Coronary artery (tissue), 2 donors: ENCODE measurements around the gene TRIM58.

ENCODE experiments used
- DNase-seq: peaks from one replicate; pipeline ENCODE4 v3.0.0-alpha.2; 2017; ENCODE audit warnings: low spot score
- H3K27ac ChIP-seq, 2 donors: fragments of 200-600 bp; sonication (generic); one replicate each; pipeline ENCODE4 v1.5.1; 2016 to 2019
- H3K4me3 ChIP-seq: fragments of 200-600 bp; sonication (generic); 2 replicates; pipeline ENCODE4 v1.5.1; 2016; ENCODE audit warnings: mild to moderate bottlenecking, moderate library complexity
- TF ChIP-seq, protein P1 (sequence below): fragments of 200-600 bp; sonication (generic); IDR thresholded peaks from one replicate; pipeline ENCODE4 v1.5.1; 2019; ENCODE audit warnings: antibody characterized with exemption

Gene TRIM58

GRCh38 chr1:247833601-247834000 lies 23.4 kb upstream of the TRIM58 start:
- TF ChIP-seq, protein P1, sequence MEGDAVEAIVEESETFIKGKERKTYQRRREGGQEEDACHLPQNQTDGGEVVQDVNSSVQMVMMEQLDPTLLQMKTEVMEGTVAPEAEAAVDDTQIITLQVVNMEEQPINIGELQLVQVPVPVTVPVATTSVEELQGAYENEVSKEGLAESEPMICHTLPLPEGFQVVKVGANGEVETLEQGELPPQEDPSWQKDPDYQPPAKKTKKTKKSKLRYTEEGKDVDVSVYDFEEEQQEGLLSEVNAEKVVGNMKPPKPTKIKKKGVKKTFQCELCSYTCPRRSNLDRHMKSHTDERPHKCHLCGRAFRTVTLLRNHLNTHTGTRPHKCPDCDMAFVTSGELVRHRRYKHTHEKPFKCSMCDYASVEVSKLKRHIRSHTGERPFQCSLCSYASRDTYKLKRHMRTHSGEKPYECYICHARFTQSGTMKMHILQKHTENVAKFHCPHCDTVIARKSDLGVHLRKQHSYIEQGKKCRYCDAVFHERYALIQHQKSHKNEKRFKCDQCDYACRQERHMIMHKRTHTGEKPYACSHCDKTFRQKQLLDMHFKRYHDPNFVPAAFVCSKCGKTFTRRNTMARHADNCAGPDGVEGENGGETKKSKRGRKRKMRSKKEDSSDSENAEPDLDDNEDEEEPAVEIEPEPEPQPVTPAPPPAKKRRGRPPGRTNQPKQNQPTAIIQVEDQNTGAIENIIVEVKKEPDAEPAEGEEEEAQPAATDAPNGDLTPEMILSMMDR, result no peak
- no peak overlapping the region for H3K27ac ChIP-seq
- H3K4me3 ChIP-seq, result no peak overlapping the region
- no peak for DNase-seq

DNA sequence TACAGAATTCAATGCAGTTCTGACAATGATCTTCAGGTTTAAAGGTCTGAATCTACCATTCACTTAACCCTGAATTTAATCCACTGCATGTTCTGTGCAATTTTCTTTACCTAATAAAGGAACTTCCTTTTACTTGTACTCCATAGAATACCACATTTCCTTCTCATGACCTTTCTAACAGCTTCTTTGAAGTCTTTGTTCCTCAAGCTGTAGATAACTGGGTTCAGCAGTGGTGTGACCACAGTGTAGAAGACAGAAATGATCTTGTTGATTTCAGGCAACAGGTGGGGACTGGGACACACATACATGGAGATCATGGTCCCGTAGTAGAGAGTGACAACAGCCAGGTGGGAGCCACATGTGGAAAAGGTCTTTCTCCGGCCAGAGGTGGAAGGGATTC lies 16.2 kb upstream of the TRIM58 start:
- TF ChIP-seq, protein P1, result no peak
- no peak overlapping the region for H3K27ac ChIP-seq
- no peak for DNase-seq
- no peak overlapping the region for H3K4me3 ChIP-seq

DNA sequence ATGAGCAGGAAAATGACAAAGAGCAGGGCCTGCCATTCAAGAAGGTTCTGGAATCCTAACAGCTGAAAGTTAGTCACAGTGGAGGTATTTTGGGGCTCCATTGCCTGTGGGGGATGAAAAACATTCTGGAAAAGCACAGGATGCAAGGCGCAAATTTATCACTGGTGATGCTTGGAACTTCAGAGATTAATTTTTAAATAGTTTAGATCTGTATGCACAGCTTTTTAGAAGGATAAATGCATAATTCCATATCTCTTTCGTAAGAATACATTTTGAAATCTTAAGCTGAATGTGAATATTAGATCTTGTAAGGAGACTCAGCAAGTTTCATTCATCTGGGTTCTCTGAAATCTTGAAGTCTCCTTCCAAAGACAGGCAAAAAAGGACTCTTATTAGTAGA lies 15.2 kb upstream of the TRIM58 start, which contains the start of gene OR11L1:
Gene OR11L1 (minus strand): TSS at position 101 of the 400 bp plus-strand sequence. CDS start 0 bp downstream, at position 101.
- no peak for DNase-seq
- Histone ChIP-seq H3K4me3 (no peak within 1 kb of the TSS), H3K27ac (no peak within 1 kb of the TSS)
- TF ChIP-seq, protein P1, result no peak

GRCh38 chr1:247843411-247843810 lies 13.6 kb upstream of the TRIM58 start:
- DNase-seq, result no peak
- no peak overlapping the region for H3K4me3 ChIP-seq

GRCh38 chr1:247845011-247845692 lies 11.8 kb upstream of the TRIM58 start:
- TF ChIP-seq, protein P1, result no peak
- Histone ChIP-seq H3K27ac (no peak overlapping the region), H3K4me3 (no peak overlapping the region)
- no peak for DNase-seq

More at GRCh38 chr1:247843411-247843810, 13.6 kb upstream of the TRIM58 start:
- no peak overlapping the region for H3K27ac ChIP-seq
- TF ChIP-seq, protein P1, result no peak

- TF ChIP-seq, protein P1, result no peak
- no peak overlapping the region for H3K4me3 ChIP-seq
- H3K27ac ChIP-seq, result no peak overlapping the region
- no peak for DNase-seq
Measured at GRCh38 chr1:247845693-247846017, 11.3 kb upstream of the TRIM58 start.

GRCh38 chr1:247848346-247848745 lies 8.6 kb upstream of the TRIM58 start:
- no peak overlapping the region for H3K4me3 ChIP-seq
- no peak overlapping the region for H3K27ac ChIP-seq
- no peak for DNase-seq
- TF ChIP-seq, protein P1, result no peak
